B cell (primary cell): Measurements from ENCODE around the gene CADPS. TPM values are rescaled to one million over a fixed set of nuclear protein-coding genes. Genes with fewer than 3 reads are reported as not detected.

Experiments
- ATAC-seq: fragments of 200-7000 bp; cut with Tn5 transposase; one replicate; pipeline ENCODE4 v1.10.0; 2021; ENCODE audit warnings: low read depth, mild to moderate bottlenecking, moderate number of reproducible peaks, moderate library complexity
- CTCF ChIA-PET: fragments of 350-600 bp; sonication (Branson Sonifier 250); formaldehyde crosslinking; loops from one replicate; lab custom pipeline; 2021; ENCODE audit warnings: antibody characterized with exemption, inconsistent platforms; lab: Charles Lee
- POLR2A ChIA-PET: fragments of 350-600 bp; sonication (Branson Sonifier 250); formaldehyde crosslinking; loops from one replicate; lab custom pipeline; 2021; ENCODE audit warnings: antibody characterized with exemption; lab: Charles Lee
- DNase-seq: peaks from one replicate; pipeline ENCODE4 v3.0.0; 2013
- H2AFZ ChIP-seq: 2 replicates; pipeline ENCODE4 v1.6.1; 2012; ENCODE audit warnings: mild to moderate bottlenecking, low read depth, low read length; ENCODE audit not compliant: insufficient read depth, poor library complexity, severe bottlenecking
- H3K27ac ChIP-seq, 2 donors: 1 replicate in 1 of 2; 2 replicates in 1 of 2; pipeline ENCODE4 v1.5.1; 2012 to 2013; ENCODE audit warnings: low read length in 2 of 2, mild to moderate bottlenecking in 2 of 2, moderate library complexity in 1 of 2
- H3K27me3 ChIP-seq, 4 experiments: fragments of 200-600 bp in 1 of 4; sonication (generic) in 1 of 4; replicated peaks in 1 of 4; 1 replicate in 2 of 4; 2 replicates in 2 of 4; pipeline versions ENCODE4 v1.6.1 to v1.7.0; 2013 to 2016; ENCODE audit warnings: low read length in 3 of 4, mild to moderate bottlenecking in 2 of 4, mixed read lengths in 1 of 4, moderate library complexity in 1 of 4; ENCODE audit not compliant: insufficient read depth in 4 of 4, control insufficient read depth in 3 of 4; ENCODE audit errors: control extremely low read depth in 1 of 4
- H3K36me3 ChIP-seq, 2 experiments: replicated peaks in 1 of 2; 1 replicate in 1 of 2; 2 replicates in 1 of 2; pipeline versions ENCODE4 v1.6.1 to v1.7.1; 2013; ENCODE audit warnings: low read length in 1 of 2; ENCODE audit not compliant: insufficient read depth in 2 of 2, control insufficient read depth in 1 of 2; ENCODE audit errors: control extremely low read depth in 1 of 2, extremely low read depth in 1 of 2
- H3K4me1 ChIP-seq, 2 donors: fragments of 200-600 bp in 1 of 2; sonication (generic) in 1 of 2; 1 replicate in 1 of 2; 2 replicates in 1 of 2; pipeline versions ENCODE4 v1.5.1 to v1.6.1; 2013 to 2017; ENCODE audit warnings: low read length in 2 of 2; ENCODE audit not compliant: control insufficient read depth in 2 of 2, insufficient read depth in 2 of 2
- H3K4me2 ChIP-seq: replicated peaks from 2 replicates; pipeline ENCODE3; 2012; ENCODE audit warnings: mild to moderate bottlenecking, low read depth, low read length; ENCODE audit not compliant: poor library complexity, severe bottlenecking
- H3K4me3 ChIP-seq, 5 experiments: fragments of 200-600 bp in 1 of 5; sonication (generic) in 1 of 5; 1 replicate in 3 of 5; 2 replicates in 2 of 5; pipeline versions ENCODE4 v1.5.1 to v1.7.0; 2011 to 2016; ENCODE audit warnings: low read length in 4 of 5, mild to moderate bottlenecking in 4 of 5, low read depth in 2 of 5, control low read depth in 1 of 5, moderate library complexity in 1 of 5; ENCODE audit not compliant: insufficient read depth in 1 of 5; ENCODE audit errors: control extremely low read depth in 1 of 5, extremely low read depth in 1 of 5
- H3K79me2 ChIP-seq: fragments of 200-600 bp; sonication (generic); one replicate; pipeline ENCODE4 v1.6.0; 2016; ENCODE audit warnings: low read length; ENCODE audit not compliant: control insufficient read depth, insufficient read depth
- H3K9ac ChIP-seq: fragments of 200-600 bp; sonication (generic); 2 replicates; pipeline ENCODE4 v1.6.1; 2017; ENCODE audit warnings: mild to moderate bottlenecking, low read length, moderate library complexity
- H3K9me3 ChIP-seq, 3 donors: one replicate each; pipeline versions ENCODE4 v1.6.1 to v1.7.1; 2013; ENCODE audit warnings: low read length in 2 of 3; ENCODE audit not compliant: control insufficient read depth in 2 of 3, insufficient read depth in 1 of 3; ENCODE audit errors: control extremely low read depth in 1 of 3
- H4K20me1 ChIP-seq: 2 replicates; pipeline ENCODE4 v1.6.0; 2012; ENCODE audit warnings: mild to moderate bottlenecking, low read length; ENCODE audit not compliant: insufficient read depth, control insufficient read depth, poor library complexity, severe bottlenecking
- H3K27ac Mint-ChIP-seq: one replicate; pipeline ENCODE4 v1.8.0; 2021; ENCODE audit warnings: mixed read lengths
- H3K27me3 Mint-ChIP-seq: one replicate; pipeline ENCODE4 v1.8.0; 2021; ENCODE audit warnings: mixed read lengths
- H3K4me1 Mint-ChIP-seq: one replicate; pipeline ENCODE4 v1.8.0; 2021; ENCODE audit warnings: mixed read lengths
- H3K4me3 Mint-ChIP-seq: one replicate; pipeline ENCODE4 v1.8.0; 2021; ENCODE audit warnings: mixed read lengths
- H3K9me3 Mint-ChIP-seq: one replicate; pipeline ENCODE4 v1.8.0; 2022; ENCODE audit warnings: mixed read lengths; ENCODE audit not compliant: insufficient read depth
- CTCF ChIP-seq: fragments of 200-600 bp; IDR thresholded peaks from one replicate; pipeline ENCODE4 v1.8.0; 2022; ENCODE audit warnings: antibody characterized with exemption, mild to moderate bottlenecking
- EZH2 ChIP-seq: IDR thresholded peaks from 2 replicates; pipeline ENCODE4 v1.6.1; 2012; ENCODE audit warnings: borderline replicate concordance, low read depth, mild to moderate bottlenecking, moderate library complexity, low read length; ENCODE audit not compliant: insufficient read depth, poor library complexity, severe bottlenecking
- WGBS: methylation state at CpG from one replicate; pipeline ENCODE4 v1.1.5; 2013; ENCODE audit warnings: missing lambda C conversion rate; ENCODE audit not compliant: insufficient coverage; 5-methylcytosine and 5-hydroxymethylcytosine counted together
- intact Hi-C: fragments of 100-400 bp; cut with micrococcal nuclease; formaldehyde crosslinking; loops from one replicate; pipeline ENCODE4 v1.10.0; 2022
- polyA plus RNA-seq: library from polyadenylated mRNA; depleted of rRNA; stranded (reverse); fragments of >200 nt; gene quantifications from 2 replicates; pipeline ENCODE4 v1.2.3, GENCODE V29; 2012
- total RNA-seq, 2 donors: library from RNA; stranded (reverse); fragments of 120-200 nt in 1 of 2; gene quantifications; 1 replicate in 1 of 2; 2 replicates in 1 of 2; pipeline versions ENCODE4 v1.2.3 to v1.2.4, GENCODE V29; 2013 to 2022

Gene CADPS
- total and polyA plus RNA-seq, 2 donors (not counting 1 experiment from before 2014, with no cell fraction given) = 0.16 to 0.22 TPM

GRCh38 chr3:62416144-62416543, 459.1 kb downstream of the CADPS start:
- no peak for ATAC-seq
- intact Hi-C loops = no loop called here
- H2AFZ ChIP-seq = no peak overlapping the region

GRCh38 chr3:62415312-62415801, 459.9 kb downstream of the CADPS start:
- no peaks in the 10 kb centered on the region for H3K4me1 ChIP-seq
- H3K27me3 ChIP-seq = no peaks in the 10 kb centered on the region
- Mint-ChIP-seq H3K9me3 (no peaks in the 10 kb centered on the region), H3K4me1 (no peaks in the 10 kb centered on the region), H3K4me3 (no peak overlapping the region), H3K27me3 (no peaks in the 10 kb centered on the region), H3K27ac (no peak overlapping the region)
- ChIA-PET POLR2A (no interaction called here), CTCF (no interaction called here)
- H3K36me3 ChIP-seq = no peaks in the 10 kb centered on the region
- H3K79me2 ChIP-seq = no peaks in the 10 kb centered on the region
- no peaks in the 10 kb centered on the region for H3K9me3 ChIP-seq
- no peak overlapping the region for H3K27ac ChIP-seq
- 33% methylated on average over 7 of the region's 9 CpGs for WGBS
- H3K4me3 ChIP-seq = no peak overlapping the region
- no peak overlapping the region for H3K4me2 ChIP-seq
- H3K9ac ChIP-seq = no peak overlapping the region
- no peak for ATAC-seq
- no peak for DNase-seq
- no peaks in the 10 kb centered on the region for H4K20me1 ChIP-seq
- H2AFZ ChIP-seq = no peak overlapping the region
- TF ChIP-seq CTCF = no peak
- TF ChIP-seq EZH2 = no peak
- intact Hi-C loops = no loop called here

More at GRCh38 chr3:62416144-62416543, 459.1 kb downstream of the CADPS start:
- H3K27me3 ChIP-seq = no peaks in the 10 kb centered on the region
- no peaks in the 10 kb centered on the region for H4K20me1 ChIP-seq
- no peaks in the 10 kb centered on the region for H3K79me2 ChIP-seq
- ChIA-PET POLR2A (no interaction called here), CTCF (no interaction called here)
- Mint-ChIP-seq H3K4me3 (no peak overlapping the region), H3K4me1 (no peaks in the 10 kb centered on the region), H3K27me3 (no peaks in the 10 kb centered on the region), H3K27ac (no peak overlapping the region), H3K9me3 (no peaks in the 10 kb centered on the region)
- H3K9ac ChIP-seq = no peak overlapping the region
- H3K4me3 ChIP-seq = no peak overlapping the region
- H3K4me1 ChIP-seq = no peaks in the 10 kb centered on the region
- no peak for DNase-seq
- H3K36me3 ChIP-seq = no peaks in the 10 kb centered on the region
- no CpG with 5 or more reads among the region's 3 CpGs for WGBS
- H3K27ac ChIP-seq = no peak overlapping the region
- H3K4me2 ChIP-seq = no peak overlapping the region
- no peak for TF ChIP-seq CTCF
- no peak for TF ChIP-seq EZH2
- H3K9me3 ChIP-seq = no peaks in the 10 kb centered on the region
